Stimulated activated CD4-positive, alpha-beta T cell treated with anti-CD3 and anti-CD28 coated beads, Interleukin-4, amount 100 ng/mL, for 4 hours (primary cell): Measurements from ENCODE around the gene PPP1R10.
"Not testable (repeated sequence)": the region's sequence is repeated elsewhere in the genome, so short reads cannot be mapped to it uniquely, and the experiment has no call there.

ENCODE experiments used
- DNase-seq, 2 experiments: peaks; one replicate each; pipeline ENCODE4 v3.0.0-alpha.2; 2020

Gene PPP1R10

GRCh38 chr6:30616811-30617564 lies at the start of gene PPP1R10:
TSS of gene PPP1R10 (minus strand) at chr6:30617243. CDS start at chr6:30609944, 7,299 bp downstream.
- peak; percentile 92 to 99 for DNase-seq

GRCh38 chr6:30666300-30666699 lies 49.3 kb upstream of the PPP1R10 start:
- peak in 1 of 2 experiments; percentile 69 for DNase-seq

DNA sequence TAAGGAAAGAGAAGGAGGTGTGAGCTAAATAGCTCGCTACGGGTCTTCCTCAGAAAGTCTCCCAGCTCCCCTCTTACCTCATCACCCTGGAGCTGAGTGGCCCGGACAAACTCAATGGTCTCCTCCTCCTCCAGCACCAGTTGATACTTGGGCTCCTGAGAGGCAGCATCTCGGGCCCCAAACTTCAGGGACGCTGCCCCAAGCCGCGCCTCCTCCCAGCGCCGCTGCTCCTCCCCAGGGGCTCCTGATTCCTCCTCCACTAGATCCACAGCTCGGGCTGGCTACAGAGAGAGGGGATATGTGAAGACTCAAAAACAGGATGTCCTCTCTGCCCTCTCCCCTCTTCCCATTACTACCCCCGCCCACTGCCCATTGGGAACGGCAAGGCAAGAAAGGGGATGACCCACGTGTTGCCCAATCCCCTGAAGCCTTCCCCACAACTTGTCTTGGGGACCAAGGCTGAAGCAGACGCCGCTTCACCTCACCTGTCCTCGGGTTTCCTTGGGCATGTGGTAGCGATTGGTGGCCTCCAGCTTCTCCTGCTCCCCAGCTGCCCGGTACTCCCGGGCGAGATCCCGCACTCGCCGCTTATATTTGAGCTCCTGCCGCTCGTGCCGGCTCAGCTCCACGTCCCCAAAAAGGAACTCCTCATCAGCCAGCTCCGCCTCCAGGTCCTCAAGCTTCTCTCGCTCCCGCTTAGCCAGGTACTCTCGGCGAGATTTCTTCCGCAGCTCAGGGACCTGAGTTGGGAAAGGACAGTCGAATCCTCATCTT lies 48.1 kb upstream of the PPP1R10 start:
- DNase-seq: no peak

- not testable (repeated sequence) for DNase-seq
These were observed 40.9 kb upstream of the PPP1R10 start for GRCh38 chr6:30657922-30658321.

DNA sequence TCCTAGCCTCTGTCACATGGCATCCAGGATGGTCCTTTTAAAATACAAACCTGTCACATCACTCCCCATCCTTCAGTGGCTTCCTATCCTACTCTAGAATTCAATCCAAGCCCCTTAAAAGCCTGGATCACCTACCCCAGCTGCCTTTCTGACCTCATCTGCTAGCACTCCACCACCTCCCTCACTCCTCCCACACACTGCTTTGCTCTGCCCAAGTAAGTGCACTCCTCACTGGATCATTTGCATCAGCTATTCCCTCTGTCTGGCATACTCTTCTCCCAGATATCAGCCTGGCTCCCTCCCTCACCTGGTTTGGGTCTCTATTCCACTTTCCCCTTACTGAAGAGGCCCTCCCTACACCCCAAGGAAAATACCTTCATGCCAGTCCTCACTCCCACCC lies 40.4 kb upstream of the PPP1R10 start:
- no peak for DNase-seq

GRCh38 chr6:30656513-30656912 lies 39.5 kb upstream of the PPP1R10 start:
- DNase-seq: no peak

- no peak for DNase-seq
These were observed 38.7 kb upstream of the PPP1R10 start for GRCh38 chr6:30655743-30656094.

DNA sequence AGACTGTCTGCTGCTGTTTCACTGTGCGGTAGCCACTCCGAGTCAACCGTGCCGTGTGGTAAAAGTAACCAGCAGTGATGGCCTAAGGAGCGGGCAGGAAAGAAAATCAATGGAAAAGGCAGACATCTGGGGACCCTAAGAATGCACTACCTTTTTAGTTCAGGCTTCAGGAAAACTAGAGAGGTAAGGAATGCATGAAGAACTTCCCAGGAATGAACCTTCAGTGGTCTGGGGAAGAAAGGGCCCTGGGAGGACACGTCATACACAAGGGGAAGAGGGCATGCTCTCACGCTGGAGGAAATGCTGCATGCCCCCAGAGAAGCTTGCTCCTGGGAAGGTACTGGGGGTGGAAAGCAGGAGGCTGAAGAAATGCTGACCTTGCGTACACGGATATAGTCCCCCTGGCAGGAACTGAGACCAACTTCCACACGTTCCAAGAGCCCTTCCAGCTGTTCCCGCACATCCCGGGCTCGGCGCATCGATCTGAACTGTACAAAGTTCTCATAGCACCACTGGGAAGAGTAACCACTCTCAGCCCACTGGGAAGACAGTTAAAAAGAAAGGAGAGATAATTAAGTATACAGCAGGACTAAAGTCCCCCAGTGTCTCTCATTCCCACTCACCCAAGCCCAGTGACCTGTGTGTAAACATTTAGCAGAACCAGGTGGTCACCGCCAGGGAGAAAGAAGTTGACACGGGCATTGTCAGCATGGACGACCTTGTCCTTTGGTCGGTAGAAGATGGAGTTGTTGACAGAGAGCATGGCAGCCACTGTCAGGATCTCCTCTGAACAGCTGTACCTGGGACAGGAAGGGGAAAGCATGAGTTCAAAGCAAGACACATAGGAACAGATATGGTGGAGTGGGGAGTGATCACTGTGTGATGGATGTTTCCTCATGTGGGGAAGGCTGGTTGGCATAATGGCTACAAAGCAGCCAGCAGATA lies 38.0 kb upstream of the PPP1R10 start:
- no peak for DNase-seq

- no peak for DNase-seq
These were observed 34.1 kb upstream of the PPP1R10 start for GRCh38 chr6:30651143-30651542.

GRCh38 chr6:30647242-30648116 lies 30.4 kb upstream of the PPP1R10 start:
- DNase-seq: peak; percentile 59 to 76

- DNase-seq: peak; percentile 90 to 95
These were observed 29.6 kb upstream of the PPP1R10 start, which contains the start of gene C6orf136 for GRCh38 chr6:30646450-30647241. TSS of gene C6orf136 (plus strand) at chr6:30647133. CDS start at chr6:30647232, 99 bp downstream.

DNA sequence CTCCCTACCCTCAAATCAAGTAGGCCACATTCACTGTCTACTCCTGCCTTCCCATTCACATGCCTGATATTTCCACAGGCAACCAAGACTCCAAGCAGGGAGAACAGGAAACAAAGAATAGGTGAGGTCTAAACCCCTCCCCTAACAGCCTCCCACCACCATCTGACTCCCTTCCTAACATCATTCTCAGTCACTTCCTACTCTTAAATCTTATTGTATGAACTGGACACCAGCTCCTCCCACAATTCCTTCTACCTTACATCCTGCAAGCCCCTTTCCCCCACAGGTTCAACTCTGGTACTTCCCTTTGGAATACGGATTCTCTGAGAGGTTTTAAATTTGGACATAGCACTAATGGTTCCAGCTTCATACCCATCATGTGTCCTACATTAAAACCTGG lies 28.9 kb upstream of the PPP1R10 start:
- DNase-seq: no peak

GRCh38 chr6:30644769-30645168 lies 27.7 kb upstream of the PPP1R10 start:
- no peak for DNase-seq

DNA sequence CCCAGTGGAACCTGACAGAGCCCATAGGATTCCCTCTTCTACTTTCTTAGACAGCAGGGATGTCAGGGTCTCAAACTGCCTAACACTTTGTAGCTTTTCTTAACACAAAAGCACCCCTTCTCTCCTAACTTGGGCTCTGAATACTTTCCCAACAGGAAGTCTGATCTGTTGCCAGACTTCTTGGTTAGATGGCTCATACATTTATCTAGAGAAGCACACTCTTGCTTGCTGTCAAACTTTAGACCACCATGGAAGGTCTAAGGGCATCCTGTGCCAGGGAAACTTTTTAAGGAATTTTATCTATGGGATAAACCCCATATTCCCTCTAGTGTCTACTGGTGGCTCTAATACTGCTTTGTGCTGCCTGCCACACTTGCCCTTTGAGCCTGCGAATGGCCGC lies 26.6 kb upstream of the PPP1R10 start:
- DNase-seq: no peak

- DNase-seq: no peak
These were observed 24.0 kb upstream of the PPP1R10 start for GRCh38 chr6:30641048-30641447.

- DNase-seq: no peak
These were observed 23.4 kb upstream of the PPP1R10 start for GRCh38 chr6:30640481-30640880.

DNA sequence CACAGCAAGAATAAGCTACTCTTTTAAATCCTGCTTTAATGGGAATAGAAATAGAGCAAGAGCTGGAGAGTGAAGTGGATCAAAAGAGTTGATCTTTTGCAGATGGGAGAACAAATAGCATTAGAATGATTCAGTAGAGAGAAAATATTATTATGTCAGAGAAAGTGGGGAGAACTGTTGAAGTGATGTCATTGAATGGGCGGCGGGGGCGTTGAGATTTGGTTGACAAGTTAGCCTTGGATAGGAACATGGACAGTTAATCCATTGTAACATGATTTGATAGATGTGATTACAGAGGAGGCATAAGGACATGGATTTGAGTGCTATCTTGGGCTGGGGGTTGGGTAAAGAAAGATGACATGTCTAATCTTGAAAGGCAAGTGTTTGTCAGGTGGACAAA lies 18.8 kb upstream of the PPP1R10 start:
- DNase-seq: no peak

- DNase-seq: peak; percentile 85 to 86
These were observed 9.7 kb upstream of the PPP1R10 start, which contains the start of gene ATAT1 for GRCh38 chr6:30626484-30627366. TSS of gene ATAT1 (plus strand) at chr6:30626874.

- no peak for DNase-seq
These were observed 8.5 kb upstream of the PPP1R10 start for GRCh38 chr6:30625511-30625910.

DNA sequence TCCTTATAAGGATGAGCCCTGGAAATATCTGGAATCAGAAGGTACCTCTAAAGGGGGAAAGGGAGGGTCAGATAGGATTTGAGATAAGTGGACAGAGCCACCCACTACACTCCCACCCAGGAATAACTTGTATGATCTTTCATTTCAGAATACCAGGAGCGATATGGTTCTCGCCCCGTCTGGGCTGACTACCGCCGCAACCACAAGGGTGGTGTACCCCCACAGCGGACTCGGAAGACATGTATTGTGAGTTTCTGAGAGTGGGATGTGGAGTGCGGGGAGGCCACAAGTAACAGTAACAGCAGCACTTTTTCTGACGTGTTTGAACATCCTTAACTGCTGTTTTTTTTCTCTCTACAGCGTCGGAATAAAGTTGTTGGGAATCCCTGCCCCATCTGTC lies 2.5 kb upstream of the PPP1R10 start:
- DNase-seq: no peak
